Nephron (organoid): ENCODE results near the gene MAP4K3.

Source experiments
- H3K27ac Mint-ChIP-seq, 3 experiments: 2 replicates each; pipeline ENCODE4 v1.8.0; 2020; ENCODE audit warnings: mixed read lengths in 3 of 3, mild to moderate bottlenecking in 2 of 3, moderate library complexity in 1 of 3
- H3K27me3 Mint-ChIP-seq: 2 replicates; pipeline ENCODE4 v1.8.0; 2021; ENCODE audit warnings: low read depth, mild to moderate bottlenecking, moderate library complexity, mixed read lengths
- H3K36me3 Mint-ChIP-seq: 2 replicates; pipeline ENCODE4 v1.8.0; 2020; ENCODE audit warnings: low read depth, mixed read lengths
- H3K4me1 Mint-ChIP-seq: 2 replicates; pipeline ENCODE4 v1.8.0; 2020; ENCODE audit warnings: mixed read lengths
- H3K4me3 Mint-ChIP-seq, 3 experiments: 2 replicates each; pipeline ENCODE4 v1.8.0; 2020; ENCODE audit warnings: mild to moderate bottlenecking in 3 of 3, mixed read lengths in 3 of 3, moderate library complexity in 2 of 3
- H3K9me3 Mint-ChIP-seq: 2 replicates; pipeline ENCODE4 v1.8.0; 2020; ENCODE audit warnings: mixed read lengths
- TF ChIP-seq, protein P1 (sequence below), 3 experiments: fragments of 200-600 bp; sonication (generic); IDR thresholded peaks; one replicate each; pipeline ENCODE4 v1.5.0; 2021; ENCODE audit warnings: antibody characterized with exemption in 3 of 3; ENCODE audit not compliant: unreplicated experiment in 3 of 3

The MAP4K3 gene

DNA sequence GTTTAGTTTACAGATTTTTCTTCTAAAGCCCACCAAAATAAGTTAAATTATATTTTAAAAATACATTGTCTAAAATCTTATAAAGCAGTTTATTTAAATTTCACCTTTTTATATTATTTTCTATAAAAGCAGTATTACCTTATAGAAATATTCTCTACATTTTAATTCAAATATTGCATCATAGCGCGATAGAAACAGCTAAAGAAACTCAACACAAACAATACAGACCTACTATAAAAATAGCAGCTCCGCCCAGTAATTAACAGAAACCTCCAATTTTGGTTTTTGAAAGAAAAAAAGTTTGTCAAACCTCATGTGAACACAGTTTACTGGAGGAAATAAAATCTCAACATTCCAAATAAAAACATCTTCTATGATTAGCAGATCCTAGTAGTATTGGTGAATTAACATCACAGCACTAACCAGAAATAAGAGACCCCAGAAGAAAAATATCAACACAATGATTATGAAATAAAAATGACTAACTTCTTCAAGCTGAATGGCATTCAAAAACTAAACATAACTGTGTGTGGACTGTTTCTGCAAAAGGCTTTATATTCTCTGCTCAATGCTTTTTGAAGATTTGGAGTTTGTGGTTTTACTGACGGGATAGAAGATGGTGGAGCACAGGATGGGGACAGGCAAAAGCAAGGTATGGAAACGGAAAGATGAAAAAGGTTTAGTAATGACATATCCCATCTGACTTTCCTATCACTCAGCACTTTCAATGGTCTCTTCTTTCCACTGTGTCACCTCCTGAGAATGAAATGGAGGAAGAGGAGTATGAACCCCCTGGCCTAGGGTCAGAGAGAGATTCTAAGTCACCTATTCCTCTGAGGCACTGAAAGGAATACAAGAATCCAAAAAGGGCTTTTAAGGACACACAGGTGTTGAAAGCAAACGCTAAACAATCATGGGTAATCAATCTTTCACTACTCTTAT lies 17.5 kb downstream of the MAP4K3 start:
- Mint-ChIP-seq H3K9me3 (no peaks in the 10 kb centered on the region), H3K27ac (no peak overlapping the region)

DNA sequence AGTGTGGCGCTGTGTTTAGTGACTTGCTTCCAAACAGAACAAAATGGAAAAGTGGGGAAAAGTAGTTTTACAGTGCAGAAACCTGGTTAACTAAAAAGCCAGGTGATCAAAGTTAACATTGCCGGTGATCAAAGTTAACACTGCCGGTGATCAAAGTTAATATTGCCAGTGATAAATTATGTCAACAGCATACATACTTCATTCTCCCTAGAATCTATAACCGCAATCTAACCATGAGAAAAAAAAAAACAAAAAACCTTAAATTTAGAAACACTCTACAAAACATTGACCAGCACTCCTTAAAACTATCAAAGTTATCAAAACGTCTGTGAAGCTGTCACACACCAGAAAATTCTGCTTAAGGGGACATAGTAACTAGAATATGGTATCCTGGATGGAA lies 18.6 kb downstream of the MAP4K3 start:
- Mint-ChIP-seq H3K27me3 (no peaks in the 10 kb centered on the region), H3K9me3 (no peaks in the 10 kb centered on the region), H3K4me1 (peaks cover 12% of the 10 kb centered on the region), H3K4me3 (peak overlapping the region in 1 of 3 experiments; percentile 22), H3K36me3 (no peaks in the 10 kb centered on the region), H3K27ac (peak overlapping the region; percentile 1 to 61 (median 40))
- TF ChIP-seq, protein P1, sequence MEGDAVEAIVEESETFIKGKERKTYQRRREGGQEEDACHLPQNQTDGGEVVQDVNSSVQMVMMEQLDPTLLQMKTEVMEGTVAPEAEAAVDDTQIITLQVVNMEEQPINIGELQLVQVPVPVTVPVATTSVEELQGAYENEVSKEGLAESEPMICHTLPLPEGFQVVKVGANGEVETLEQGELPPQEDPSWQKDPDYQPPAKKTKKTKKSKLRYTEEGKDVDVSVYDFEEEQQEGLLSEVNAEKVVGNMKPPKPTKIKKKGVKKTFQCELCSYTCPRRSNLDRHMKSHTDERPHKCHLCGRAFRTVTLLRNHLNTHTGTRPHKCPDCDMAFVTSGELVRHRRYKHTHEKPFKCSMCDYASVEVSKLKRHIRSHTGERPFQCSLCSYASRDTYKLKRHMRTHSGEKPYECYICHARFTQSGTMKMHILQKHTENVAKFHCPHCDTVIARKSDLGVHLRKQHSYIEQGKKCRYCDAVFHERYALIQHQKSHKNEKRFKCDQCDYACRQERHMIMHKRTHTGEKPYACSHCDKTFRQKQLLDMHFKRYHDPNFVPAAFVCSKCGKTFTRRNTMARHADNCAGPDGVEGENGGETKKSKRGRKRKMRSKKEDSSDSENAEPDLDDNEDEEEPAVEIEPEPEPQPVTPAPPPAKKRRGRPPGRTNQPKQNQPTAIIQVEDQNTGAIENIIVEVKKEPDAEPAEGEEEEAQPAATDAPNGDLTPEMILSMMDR (IDR thresholded peaks at IDR 0.05; ENCODE audit: unreplicated experiment in 3 of 3), result no peak

More for the DNA sequence above, 17.5 kb downstream of the MAP4K3 start:
- TF ChIP-seq, protein P1 (IDR thresholded peaks at IDR 0.05; ENCODE audit: unreplicated experiment in 3 of 3), result no peak
- H3K36me3 Mint-ChIP-seq, result no peaks in the 10 kb centered on the region
- H3K27me3 Mint-ChIP-seq, result no peaks in the 10 kb centered on the region
- no peak overlapping the region for H3K4me3 Mint-ChIP-seq
- H3K4me1 Mint-ChIP-seq, result peaks cover 9% of the 10 kb centered on the region

DNA sequence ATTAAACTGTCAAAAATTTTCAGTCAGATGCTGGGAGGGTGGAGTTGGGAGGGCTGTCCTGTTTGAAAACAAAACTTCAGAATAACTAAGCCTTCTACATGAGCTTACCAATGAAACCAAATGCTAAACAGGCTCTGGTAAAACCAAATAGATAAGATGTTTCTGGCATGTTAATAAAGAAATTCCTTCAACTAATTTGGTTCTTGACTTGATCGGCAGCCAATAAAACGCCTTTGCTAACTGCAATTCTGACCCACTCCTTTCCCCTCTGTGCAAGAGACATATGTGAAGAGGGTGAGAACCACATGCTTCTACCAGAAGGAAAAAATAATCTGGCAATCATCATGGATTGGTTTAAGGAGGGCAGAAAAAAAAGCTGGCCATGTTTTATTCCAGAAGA lies 20.9 kb downstream of the MAP4K3 start:
- H3K36me3 Mint-ChIP-seq, result no peaks in the 10 kb centered on the region
- H3K27ac Mint-ChIP-seq, result no peak overlapping the region
- no peaks in the 10 kb centered on the region for H3K27me3 Mint-ChIP-seq
- H3K4me3 Mint-ChIP-seq, result no peak overlapping the region
- no peaks in the 10 kb centered on the region for H3K9me3 Mint-ChIP-seq
- TF ChIP-seq, protein P1 (IDR thresholded peaks at IDR 0.05; ENCODE audit: unreplicated experiment in 3 of 3), result no peak
- peaks cover 23% of the 10 kb centered on the region for H3K4me1 Mint-ChIP-seq

DNA sequence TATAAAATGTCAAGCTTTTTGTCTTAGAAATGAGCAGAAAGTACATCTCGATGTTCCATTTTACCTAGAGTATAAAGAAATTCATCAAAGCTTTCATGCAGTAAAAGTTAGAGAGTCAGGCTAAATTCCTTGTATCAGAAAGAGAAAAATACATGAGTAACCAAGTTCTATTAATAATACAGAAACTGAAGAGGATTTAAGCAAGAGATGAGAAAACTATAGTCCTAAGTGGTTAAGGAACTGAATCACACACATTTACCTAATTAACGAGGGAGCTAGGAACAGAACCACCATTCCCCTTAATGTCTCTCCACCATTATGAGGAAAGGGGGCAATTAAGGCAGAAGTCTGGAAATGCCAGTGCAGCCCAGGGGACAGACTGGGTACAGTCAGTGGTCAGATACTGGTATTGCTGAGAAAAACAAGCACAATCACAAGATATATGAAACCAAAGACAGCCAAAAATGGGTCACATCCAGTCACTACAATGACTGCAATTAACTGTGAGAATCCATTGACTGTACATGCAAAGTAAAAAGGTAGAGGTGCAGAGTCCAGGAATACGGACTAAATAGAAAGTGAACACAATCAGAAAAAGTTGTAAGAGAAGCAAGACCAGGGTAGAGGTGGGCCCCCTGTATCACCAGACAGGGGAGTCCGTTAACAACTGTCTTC lies 23.9 kb downstream of the MAP4K3 start:
- Mint-ChIP-seq H3K36me3 (no peaks in the 10 kb centered on the region), H3K4me1 (peaks cover 46% of the 10 kb centered on the region), H3K27ac (peak overlapping the region in 1 of 3 experiments; percentile 24), H3K9me3 (no peaks in the 10 kb centered on the region), H3K4me3 (no peak overlapping the region), H3K27me3 (no peaks in the 10 kb centered on the region)
- TF ChIP-seq, protein P1 (IDR thresholded peaks at IDR 0.05; ENCODE audit: unreplicated experiment in 3 of 3), result no peak

DNA sequence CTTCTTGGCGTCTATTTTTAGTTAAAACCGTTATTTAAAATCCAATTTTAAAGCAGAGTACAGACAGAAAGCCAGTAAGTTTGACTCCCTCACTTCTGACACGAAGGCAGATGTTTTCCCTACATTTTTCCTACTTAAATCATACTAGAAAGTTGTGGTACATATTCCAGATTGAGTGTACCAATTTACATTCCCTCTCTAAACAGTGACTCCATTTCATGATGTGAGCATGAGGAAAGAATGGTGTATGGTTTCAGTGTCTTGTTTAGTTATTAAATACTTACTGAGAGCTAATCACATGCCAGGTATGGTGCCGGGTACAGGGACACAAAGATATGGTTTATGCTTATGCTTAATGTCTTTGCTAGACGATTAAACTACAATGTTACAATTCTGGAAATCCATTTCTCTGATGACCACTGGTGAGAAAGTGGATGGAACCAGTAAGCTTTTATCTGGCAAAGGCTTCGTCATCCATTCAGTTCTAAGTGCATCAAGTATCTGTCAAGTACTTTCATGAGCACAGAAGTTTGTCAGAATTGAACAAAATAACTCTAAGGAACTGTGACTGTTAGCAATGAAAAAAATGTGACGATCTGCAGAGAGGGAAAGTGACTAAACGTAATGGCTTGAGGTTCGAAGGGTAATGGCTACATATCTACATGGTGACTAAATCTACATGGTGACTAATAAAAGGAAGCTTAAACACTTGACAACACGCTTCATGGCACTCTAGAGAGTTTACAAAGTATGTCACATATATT lies 25.7 kb downstream of the MAP4K3 start:
- Mint-ChIP-seq H3K4me3 (no peak overlapping the region), H3K27me3 (no peaks in the 10 kb centered on the region), H3K36me3 (no peaks in the 10 kb centered on the region), H3K9me3 (no peaks in the 10 kb centered on the region), H3K4me1 (peaks cover 59% of the 10 kb centered on the region), H3K27ac (peak overlapping the region; percentile 10 to 80 (median 59))
- TF ChIP-seq, protein P1 (IDR thresholded peaks at IDR 0.05; ENCODE audit: unreplicated experiment in 3 of 3), result no peak
